Measurements from ENCODE around the gene KCNAB3.

Gene KCNAB3

GRCh38 chr17:7929158-7930023 is at the start of gene KCNAB3:
Gene KCNAB3 (minus strand): TSS chr17:7929856. CDS start chr17:7929435, 421 bp downstream.
- no peak for DNase-seq (ENCODE audit: low read depth)
- peak within 1 kb of the TSS; percentile 49 for H3K4me3 ChIP-seq (ENCODE audit: low read length)
- no peak for TF ChIP-seq CTCF (conservative IDR thresholded peaks at IDR 0.05; ENCODE audit: low read depth, low read length)

GRCh38 chr17:7977805-7978204 is 48.1 kb upstream of the KCNAB3 start:
- no peak for TF ChIP-seq CTCF (conservative IDR thresholded peaks at IDR 0.05; ENCODE audit: low read depth, low read length)
- no peak overlapping the region for H3K4me3 ChIP-seq (ENCODE audit: low read length)
- DNase-seq (ENCODE audit: low read depth): no peak

DNA sequence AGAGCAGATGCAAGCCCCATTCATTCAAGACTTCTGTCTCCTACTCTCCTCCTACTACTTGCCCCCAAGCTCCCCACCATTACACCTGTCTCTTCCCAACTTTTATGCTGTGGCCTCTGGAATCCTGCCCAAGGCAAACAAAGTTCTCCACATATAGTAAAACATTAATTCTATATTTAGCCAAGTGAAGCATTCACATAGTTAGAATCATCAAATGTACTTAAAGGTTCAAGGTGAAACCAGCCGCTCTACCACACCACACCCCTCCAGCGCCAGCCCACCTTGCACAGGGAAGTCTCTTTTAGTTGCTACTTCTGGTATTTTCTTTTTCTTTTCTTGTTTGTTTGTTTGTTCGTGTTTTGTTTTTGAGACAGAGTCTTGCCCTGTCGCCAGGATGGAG is 47.4 kb upstream of the KCNAB3 start:
- TF ChIP-seq CTCF (conservative IDR thresholded peaks at IDR 0.05; ENCODE audit: low read depth, low read length): no peak
- H3K4me3 ChIP-seq (ENCODE audit: low read length): no peak overlapping the region
- DNase-seq (ENCODE audit: low read depth): no peak

GRCh38 chr17:7974638-7975131 is 45.0 kb upstream of the KCNAB3 start:
- no peak for DNase-seq (ENCODE audit: low read depth)
- H3K4me3 ChIP-seq (ENCODE audit: low read length): no peak overlapping the region
- TF ChIP-seq CTCF (conservative IDR thresholded peaks at IDR 0.05; ENCODE audit: low read depth, low read length): no peak

- DNase-seq (ENCODE audit: low read depth): no peak
- no peak overlapping the region for H3K4me3 ChIP-seq (ENCODE audit: low read length)
- peak; percentile 26 for TF ChIP-seq CTCF (conservative IDR thresholded peaks at IDR 0.05; ENCODE audit: low read depth, low read length)
Observed at GRCh38 chr17:7972131-7972785, 42.6 kb upstream of the KCNAB3 start.

DNA sequence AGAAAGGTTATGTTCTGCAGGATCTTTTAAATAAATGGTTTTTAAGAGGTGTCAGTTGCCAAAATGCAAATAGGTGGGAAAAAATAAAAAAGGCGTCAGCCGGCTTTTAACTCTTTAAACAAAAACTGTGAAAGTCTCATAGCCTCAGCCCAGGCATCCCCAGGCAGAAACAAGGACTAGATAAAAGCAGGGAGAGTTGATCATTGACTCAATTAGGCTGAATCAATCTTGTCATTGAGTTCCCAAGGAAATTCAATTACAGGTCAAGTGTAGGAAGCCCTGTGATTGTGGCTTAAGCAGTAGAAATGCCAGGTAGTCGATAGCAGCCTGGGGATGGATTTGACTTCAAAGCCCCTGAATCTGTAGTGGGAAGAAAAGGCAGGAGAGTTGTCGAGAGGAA is 42.0 kb upstream of the KCNAB3 start:
- TF ChIP-seq CTCF (conservative IDR thresholded peaks at IDR 0.05; ENCODE audit: low read depth, low read length): no peak
- no peak overlapping the region for H3K4me3 ChIP-seq (ENCODE audit: low read length)
- no peak for DNase-seq (ENCODE audit: low read depth)

All from retinal pigment epithelial cell (primary cell).